GM19025 (cell line): Measurements from ENCODE around the gene MMP20.
"Not testable (repeated sequence)": the region's sequence is repeated elsewhere in the genome, so short reads cannot be mapped to it uniquely, and the experiment has no call there.

Experiments used
- ATAC-seq: cut with Tn5 transposase; IDR thresholded peaks from one replicate; pipeline ENCODE4 v1.9.1; 2021; ENCODE audit warnings: mild to moderate bottlenecking, low read depth, moderate library complexity; ENCODE audit not compliant: unreplicated experiment

Gene MMP20

GRCh38 chr11:102625177-102625576, at the start of gene MMP20:
MMP20 (minus strand) TSS chr11:102625332; CDS start chr11:102625319, 13 bp downstream.
- no peak for ATAC-seq

- ATAC-seq: no peak
Measured at GRCh38 chr11:102669664-102670063, 44.5 kb upstream of the MMP20 start.

GRCh38 chr11:102666331-102666957, 41.3 kb upstream of the MMP20 start:
- ATAC-seq: no peak

GRCh38 chr11:102664001-102664752, 39.0 kb upstream of the MMP20 start:
- ATAC-seq: no peak

GRCh38 chr11:102662607-102663006, 37.5 kb upstream of the MMP20 start:
- ATAC-seq: no peak

- ATAC-seq: no peak
Measured at GRCh38 chr11:102661040-102661439, 35.9 kb upstream of the MMP20 start.

- no peak for ATAC-seq
Measured at GRCh38 chr11:102656528-102656927, 31.4 kb upstream of the MMP20 start.

- ATAC-seq: no peak
Measured at GRCh38 chr11:102655547-102655946, 30.4 kb upstream of the MMP20 start.

- ATAC-seq: no peak
Measured at GRCh38 chr11:102654761-102655160, 29.6 kb upstream of the MMP20 start.

GRCh38 chr11:102653744-102654291, 28.7 kb upstream of the MMP20 start:
- no peak for ATAC-seq

- ATAC-seq: no peak
Measured at GRCh38 chr11:102647430-102647829, 22.3 kb upstream of the MMP20 start.

- no peak for ATAC-seq
Measured at GRCh38 chr11:102643941-102644340, 18.8 kb upstream of the MMP20 start.

GRCh38 chr11:102640946-102641345, 15.8 kb upstream of the MMP20 start:
- no peak for ATAC-seq

- no peak for ATAC-seq
Measured at GRCh38 chr11:102639656-102640055, 14.5 kb upstream of the MMP20 start.

GRCh38 chr11:102637731-102638130, 12.6 kb upstream of the MMP20 start:
- no peak for ATAC-seq

- ATAC-seq: no peak
Measured at GRCh38 chr11:102633385-102634026, 8.4 kb upstream of the MMP20 start.

- no peak for ATAC-seq
Measured at GRCh38 chr11:102632026-102632425, 6.9 kb upstream of the MMP20 start.

- ATAC-seq: no peak
Measured at GRCh38 chr11:102630598-102631448, 5.7 kb upstream of the MMP20 start.

GRCh38 chr11:102629908-102630307, 4.8 kb upstream of the MMP20 start:
- ATAC-seq: not testable (repeated sequence)

- ATAC-seq: no peak
Measured at GRCh38 chr11:102626676-102627075, 1.5 kb upstream of the MMP20 start.
